Lung (tissue), 13 donors: Measurements from ENCODE around the gene MAP7. TPM values are rescaled to one million over a fixed set of nuclear protein-coding genes. Genes with fewer than 3 reads are reported as not detected.

ENCODE experiments used
- ATAC-seq: fragments of 200-7000 bp; cut with Tn5 transposase; one replicate; pipeline ENCODE4 v1.9.1; 2020; ENCODE audit warnings: moderate number of reproducible peaks; ENCODE audit not compliant: insufficient read depth, low FRiP score
- DNase-seq, 3 donors: peaks; one replicate each; pipeline ENCODE4 v3.0.0-alpha.2; 2013 to 2017
- H3K27ac ChIP-seq, 2 donors: one replicate each; pipeline ENCODE4 v1.5.1; 2013; ENCODE audit warnings: mild to moderate bottlenecking in 2 of 2, moderate library complexity in 2 of 2, control low read depth in 1 of 2, inconsistent platforms in 1 of 2, low read depth in 1 of 2, low read length in 1 of 2
- H3K27me3 ChIP-seq, 3 donors: one replicate each; pipeline ENCODE4 v1.5.1; 2013; ENCODE audit warnings: low read length in 2 of 3; ENCODE audit not compliant: control insufficient read depth in 3 of 3, insufficient read depth in 3 of 3
- H3K36me3 ChIP-seq, 4 donors: one replicate each; pipeline ENCODE4 v1.5.1; 2013; ENCODE audit warnings: low read length in 4 of 4, mild to moderate bottlenecking in 1 of 4, moderate library complexity in 1 of 4; ENCODE audit not compliant: control insufficient read depth in 4 of 4, insufficient read depth in 4 of 4
- H3K4me1 ChIP-seq, 5 donors: one replicate each; pipeline ENCODE4 v1.5.1; 2013; ENCODE audit warnings: low read length in 5 of 5, mild to moderate bottlenecking in 2 of 5, moderate library complexity in 1 of 5; ENCODE audit not compliant: control insufficient read depth in 5 of 5, insufficient read depth in 5 of 5
- H3K4me3 ChIP-seq: one replicate; pipeline ENCODE4 v1.5.1; 2013; ENCODE audit warnings: mild to moderate bottlenecking, control low read depth, moderate library complexity
- H3K9ac ChIP-seq, 2 donors: one replicate each; pipeline ENCODE4 v1.5.1; 2013; ENCODE audit warnings: low read length in 2 of 2, control low read depth in 1 of 2; ENCODE audit not compliant: insufficient read depth in 1 of 2
- H3K9me3 ChIP-seq, 4 donors: one replicate each; pipeline ENCODE4 v1.5.1; 2013; ENCODE audit warnings: low read length in 3 of 4, mild to moderate bottlenecking in 1 of 4, moderate library complexity in 1 of 4; ENCODE audit not compliant: control insufficient read depth in 4 of 4, insufficient read depth in 3 of 4
- CTCF ChIP-seq: IDR thresholded peaks from 2 replicates; pipeline ENCODE4 v1.5.1; 2012; ENCODE audit warnings: mild to moderate bottlenecking; ENCODE audit errors: control extremely low read depth, extremely low read depth
- WGBS, 2 donors: extraction: QIAGEN DNeasy Blood & Tissue Kit; methylation state at CpG; one replicate each; pipeline ENCODE4 v1.1.7; 2013; 5-methylcytosine and 5-hydroxymethylcytosine counted together
- polyA plus RNA-seq, 2 donors: library from polyadenylated mRNA; stranded (reverse); fragments of 200-250 nt; gene quantifications; one replicate each; pipeline ENCODE4 v1.2.1, GENCODE V29; 2013
- small RNA-seq: library from RNA; depleted of rRNA; stranded (forward); fragments of <200 nt; gene quantifications from one replicate; pipeline ENCODE3, GENCODE V24; 2014; ENCODE audit warnings: low replicate concordance
- total RNA-seq, 2 donors: library from RNA; depleted of rRNA in 1 of 2; stranded (reverse); fragments of >200 nt in 1 of 2; gene quantifications; one replicate each; pipeline ENCODE4 v1.2.1, GENCODE V29; 2014 to 2021
- donor health status: control.
- donor health status: control.
- donor health status: Bipolar disorder and iron deficiency.
- donor health status: healthy.
- donor health status: DM: yes; HTN: yes; CAD: no.

Gene MAP7
- total and polyA plus RNA-seq, 4 donors, result 8.4 to 23.4 (median 12.3) TPM

GRCh38 chr6:136294621-136295020 is 255.6 kb downstream of the MAP7 start:
- WGBS, 2 donors, result 92 to 94% methylated on average over 3 of the region's 3 CpGs
- no peak overlapping the region for H3K4me3 ChIP-seq
- TF ChIP-seq CTCF, result no peak
- no peaks in the 10 kb centered on the region for H3K36me3 ChIP-seq
- no peaks in the 10 kb centered on the region for H3K9me3 ChIP-seq
- no peaks in the 10 kb centered on the region for H3K27me3 ChIP-seq
- peaks cover 0 to 13% (median 3%) of the 10 kb centered on the region in 5 donors for H3K4me1 ChIP-seq
- H3K9ac ChIP-seq, result no peak overlapping the region
- DNase-seq, result no peak
- no peak for ATAC-seq
- no peak overlapping the region for H3K27ac ChIP-seq

Small RNA genes lying within 50 kb of the gene (small RNA-seq; reads per million reads assigned to genes)
- gene AL023284.1 (not detected), gene NDUFS5P1 (not detected)

Other genes starting within 250 kb of the MAP7 start
- gene MAP3K5, start 242.1 kb upstream of the MAP7 start, total RNA-seq, result 10 to 100 TPM; 25.5 to 28.3 TPM
- 10 to 100 TPM in 1 of 2 donors, 1 to 10 TPM in 1; 7.5 to 20.1 TPM for gene MAP3K5, start 242.1 kb upstream of the MAP7 start, polyA plus RNA-seq